AG09309 (cell line): ENCODE measurements around the gene ACOD1.
A peak's percentile ranks its signal among the peaks of the same experiment; 100 is the strongest.
"Not testable (repeated sequence)": the region's sequence is repeated elsewhere in the genome, so short reads cannot be mapped to it uniquely, and the experiment has no call there.

Source experiments
- DNase-seq: peaks from one replicate; pipeline ENCODE4 v3.0.0-alpha.2; 2010; ENCODE audit warnings: low read depth
- H3K4me3 ChIP-seq: 2 replicates; pipeline ENCODE4 v1.5.1; 2011; ENCODE audit warnings: mild to moderate bottlenecking, low read depth, low read length, moderate library complexity; ENCODE audit not compliant: control insufficient read depth
- TF ChIP-seq, protein P1 (sequence below): IDR thresholded peaks from 2 replicates; pipeline ENCODE4 v1.5.1; 2011; ENCODE audit warnings: mild to moderate bottlenecking, low read depth, low read length, inconsistent platforms; ENCODE audit not compliant: insufficient read depth, control insufficient read depth; ENCODE audit errors: missing control alignments

Gene ACOD1

DNA sequence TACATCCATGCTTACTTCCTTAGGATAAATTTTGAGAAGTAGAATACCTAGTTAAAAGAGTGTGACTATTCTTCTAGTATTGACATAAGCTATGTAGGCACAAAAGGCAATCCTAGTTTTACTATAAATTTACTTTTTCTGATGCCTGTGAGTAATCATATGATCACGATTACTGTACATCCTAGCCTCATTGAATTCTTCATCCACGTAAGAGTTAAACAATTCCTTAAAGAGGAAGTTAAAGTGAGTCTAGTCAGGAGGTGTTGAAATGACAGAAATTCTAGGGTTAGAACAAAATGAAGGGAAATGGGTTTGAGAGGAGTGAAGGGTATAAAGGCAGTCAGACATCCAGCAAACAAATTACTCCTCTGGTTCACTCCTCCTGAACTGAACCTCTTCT lies at the start of gene ACOD1:
Gene ACOD1, plus strand, starts transcription at position 363 of the 400 bp plus-strand sequence. CDS start 48 bp downstream, outside the sequence.
- H3K4me3 ChIP-seq: no peak within 1 kb of the TSS
- no peak for DNase-seq
- TF ChIP-seq, protein P1, sequence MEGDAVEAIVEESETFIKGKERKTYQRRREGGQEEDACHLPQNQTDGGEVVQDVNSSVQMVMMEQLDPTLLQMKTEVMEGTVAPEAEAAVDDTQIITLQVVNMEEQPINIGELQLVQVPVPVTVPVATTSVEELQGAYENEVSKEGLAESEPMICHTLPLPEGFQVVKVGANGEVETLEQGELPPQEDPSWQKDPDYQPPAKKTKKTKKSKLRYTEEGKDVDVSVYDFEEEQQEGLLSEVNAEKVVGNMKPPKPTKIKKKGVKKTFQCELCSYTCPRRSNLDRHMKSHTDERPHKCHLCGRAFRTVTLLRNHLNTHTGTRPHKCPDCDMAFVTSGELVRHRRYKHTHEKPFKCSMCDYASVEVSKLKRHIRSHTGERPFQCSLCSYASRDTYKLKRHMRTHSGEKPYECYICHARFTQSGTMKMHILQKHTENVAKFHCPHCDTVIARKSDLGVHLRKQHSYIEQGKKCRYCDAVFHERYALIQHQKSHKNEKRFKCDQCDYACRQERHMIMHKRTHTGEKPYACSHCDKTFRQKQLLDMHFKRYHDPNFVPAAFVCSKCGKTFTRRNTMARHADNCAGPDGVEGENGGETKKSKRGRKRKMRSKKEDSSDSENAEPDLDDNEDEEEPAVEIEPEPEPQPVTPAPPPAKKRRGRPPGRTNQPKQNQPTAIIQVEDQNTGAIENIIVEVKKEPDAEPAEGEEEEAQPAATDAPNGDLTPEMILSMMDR: no peak

DNA sequence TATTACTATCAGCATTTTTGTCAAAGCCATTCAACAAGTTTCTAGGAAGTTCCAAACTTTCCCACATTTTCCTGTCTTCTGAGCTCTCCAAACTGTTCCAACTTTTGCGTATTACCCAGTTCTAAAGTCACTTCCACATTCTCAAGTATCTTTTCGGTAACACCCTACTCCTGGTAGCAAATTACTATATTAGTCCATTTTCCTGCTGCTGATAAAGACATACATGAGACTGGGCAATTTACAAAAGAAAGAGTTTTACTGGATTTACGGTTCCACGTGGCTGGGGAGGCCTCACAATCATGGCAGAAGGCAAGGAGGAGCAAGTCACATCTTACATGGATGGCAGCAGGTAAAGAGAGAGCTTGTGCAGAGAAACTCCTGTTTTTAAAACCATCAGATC lies 49.2 kb upstream of the ACOD1 start:
- not testable (repeated sequence) for DNase-seq

DNA sequence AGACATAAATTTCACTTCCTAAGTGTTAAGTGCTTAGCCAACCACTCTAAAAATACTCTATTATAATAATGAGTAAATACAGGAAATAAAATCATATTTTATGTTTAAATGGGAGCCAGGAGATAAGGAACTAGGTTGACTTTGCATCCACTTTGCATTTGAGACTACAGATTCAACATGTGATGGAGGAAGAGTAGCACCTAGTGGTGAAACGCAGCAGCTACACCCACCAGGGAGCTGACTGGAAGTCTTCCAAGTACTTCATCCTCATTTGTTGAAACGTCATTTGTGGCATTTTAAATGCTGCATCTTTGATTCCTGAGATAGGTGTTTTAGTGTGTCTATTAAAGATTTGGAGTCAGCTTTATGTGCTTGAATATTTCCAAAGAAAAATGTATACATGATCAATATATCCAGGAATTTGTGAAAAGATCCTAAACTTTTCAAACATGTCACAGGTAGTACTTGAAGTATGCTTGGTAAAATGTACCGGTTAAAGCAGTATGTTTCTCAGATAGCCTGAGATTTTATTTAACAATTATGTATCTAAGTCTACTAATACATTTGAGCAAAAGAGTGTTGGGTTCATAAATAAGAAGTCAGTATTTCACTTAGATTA lies 44.7 kb upstream of the ACOD1 start:
- TF ChIP-seq, protein P1: peak; percentile 99
- DNase-seq: no peak
- no peak overlapping the region for H3K4me3 ChIP-seq

More for the DNA sequence above, 49.2 kb upstream of the ACOD1 start:
- H3K4me3 ChIP-seq: not testable (repeated sequence)

DNA sequence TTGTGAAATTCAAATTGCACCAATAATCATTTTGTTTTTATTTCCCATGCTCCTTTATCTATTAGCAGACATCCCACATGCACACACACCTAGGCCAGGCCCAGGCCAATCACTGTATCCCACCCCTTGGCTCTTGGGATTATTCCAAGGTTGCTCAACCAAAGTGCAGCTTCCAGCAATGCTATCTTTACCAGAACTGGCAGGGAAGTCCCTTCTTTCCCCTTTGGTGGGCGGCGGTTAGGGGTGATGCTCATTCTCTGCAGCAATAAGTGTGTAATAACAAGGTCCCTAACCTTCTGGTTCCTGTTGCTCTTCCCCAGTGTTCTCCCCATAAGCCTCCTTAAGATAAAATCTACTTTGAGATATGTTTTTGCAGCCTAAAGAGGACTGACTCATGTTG lies 43.8 kb upstream of the ACOD1 start:
- TF ChIP-seq, protein P1: no peak
- no peak overlapping the region for H3K4me3 ChIP-seq
- DNase-seq: no peak

DNA sequence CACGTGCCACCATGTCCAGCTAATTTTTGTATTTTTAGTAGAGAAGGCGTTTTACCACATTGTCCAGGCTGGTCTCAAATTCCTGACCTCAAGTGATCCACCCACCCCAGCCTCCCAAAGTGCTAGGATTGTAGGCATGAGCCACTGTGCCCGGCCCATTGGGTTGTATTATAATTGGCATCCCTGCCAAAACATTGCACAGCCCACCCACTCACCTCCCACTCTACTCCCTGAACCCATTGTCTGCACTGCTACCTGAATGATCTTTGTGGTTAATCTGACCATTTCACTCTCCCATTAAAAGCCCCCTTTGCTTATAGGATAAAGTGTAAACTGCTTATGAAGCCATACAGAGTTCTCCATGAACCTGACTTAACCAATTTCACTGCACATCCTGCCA lies 35.8 kb upstream of the ACOD1 start:
- no peak overlapping the region for H3K4me3 ChIP-seq
- no peak for DNase-seq
- TF ChIP-seq, protein P1: no peak

DNA sequence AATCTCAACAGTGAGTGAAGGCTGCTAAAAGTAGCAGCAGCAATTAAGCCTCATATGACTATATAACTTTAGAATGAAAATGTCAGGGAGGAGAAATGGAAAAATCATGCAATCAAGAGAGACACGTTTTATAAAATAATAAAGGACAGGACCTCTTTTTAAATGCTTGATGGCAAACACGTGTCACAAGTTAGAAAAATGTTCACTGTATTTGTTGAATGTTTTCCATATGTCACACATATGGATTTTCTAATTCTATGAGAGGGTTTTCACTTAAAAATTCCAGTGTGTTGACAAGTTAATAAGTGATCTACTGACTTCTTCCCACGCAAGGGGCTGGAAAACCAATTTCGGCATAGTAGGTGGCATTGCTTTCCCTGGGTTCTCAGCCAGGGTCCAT lies 34.4 kb upstream of the ACOD1 start:
- H3K4me3 ChIP-seq: no peak overlapping the region
- TF ChIP-seq, protein P1: no peak
- DNase-seq: no peak

DNA sequence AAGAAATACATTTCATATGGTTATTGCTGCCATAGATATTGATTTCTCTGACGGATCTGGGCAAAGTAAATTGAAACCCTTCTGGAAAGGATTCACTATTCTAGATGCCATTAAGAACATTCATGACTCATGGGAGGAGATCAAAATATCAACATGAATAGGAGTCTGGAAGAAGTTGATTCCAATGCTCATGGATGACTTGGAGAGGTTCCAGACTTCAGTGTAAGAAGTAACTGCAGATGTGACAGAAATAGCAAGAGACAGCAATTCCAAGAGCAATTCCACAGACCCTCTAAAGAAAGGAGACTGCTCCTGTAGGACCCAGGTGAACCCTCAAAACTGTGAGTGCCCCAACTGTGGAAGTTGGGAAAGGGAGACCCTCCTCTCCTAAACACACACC lies 31.2 kb upstream of the ACOD1 start:
- no peak overlapping the region for H3K4me3 ChIP-seq
- TF ChIP-seq, protein P1: no peak
- DNase-seq: no peak

DNA sequence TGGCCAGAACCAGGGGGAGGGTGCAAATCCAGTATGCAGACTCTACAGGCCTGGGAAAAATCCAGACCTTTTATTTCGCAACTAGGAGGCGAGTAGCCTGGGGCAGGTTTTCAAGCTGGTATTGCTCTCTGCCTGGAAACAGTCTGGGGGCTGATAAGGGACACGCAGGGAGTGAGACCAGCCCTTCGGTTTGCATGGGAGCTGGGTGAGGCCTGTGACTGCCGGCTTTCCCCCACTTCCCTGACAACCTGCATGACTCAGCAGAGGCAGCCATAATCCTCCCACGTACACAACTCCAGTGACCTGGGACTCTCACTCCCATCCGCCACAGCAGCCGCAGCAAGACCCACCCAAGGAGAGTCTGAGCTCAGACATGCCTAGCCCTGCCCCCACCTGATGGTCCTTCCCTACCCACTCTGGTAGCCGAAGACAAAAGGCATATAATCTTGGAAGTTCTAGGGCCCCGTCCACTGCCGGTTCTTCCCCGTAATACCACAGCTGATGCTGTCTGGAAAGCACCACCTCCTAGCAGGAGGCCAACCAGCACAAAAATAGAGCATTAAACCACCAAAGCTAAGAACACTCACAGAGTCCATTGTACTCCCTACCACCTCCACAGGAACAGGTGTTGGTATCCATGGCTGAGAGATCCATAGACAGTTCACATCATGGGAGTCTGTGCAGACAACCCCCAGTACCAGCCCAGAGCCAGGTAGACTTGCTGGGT lies 30.4 kb upstream of the ACOD1 start:
- not testable (repeated sequence) for H3K4me3 ChIP-seq
- peak; percentile 43 for DNase-seq
